Effector memory CD8-positive, alpha-beta T cell (primary cell): ENCODE data around the gene GARNL3.

Source experiments
- ATAC-seq: fragments of 150-1000 bp; cut with Tn5 transposase; replicated peaks from 2 replicates; pipeline ENCODE4 v1.10.0; 2021; ENCODE audit warnings: mild to moderate bottlenecking, moderate library complexity
- DNase-seq, 3 experiments: peaks; one replicate each; pipeline ENCODE4 v3.0.0; 2021
- H3K27ac Mint-ChIP-seq, 2 donors: one replicate each; pipeline ENCODE4 v1.8.0; 2022; ENCODE audit warnings: mild to moderate bottlenecking in 2 of 2, mixed read lengths in 2 of 2, moderate library complexity in 2 of 2
- H3K27me3 Mint-ChIP-seq, 2 donors: one replicate each; pipeline ENCODE4 v1.8.0; 2022; ENCODE audit warnings: mixed read lengths in 2 of 2
- H3K36me3 Mint-ChIP-seq: one replicate; pipeline ENCODE4 v1.8.0; 2022; ENCODE audit warnings: mild to moderate bottlenecking, moderate library complexity, mixed read lengths; ENCODE audit not compliant: insufficient read depth
- H3K4me1 Mint-ChIP-seq, 2 donors: one replicate each; pipeline ENCODE4 v1.8.0; 2022; ENCODE audit warnings: low read depth in 2 of 2, mixed read lengths in 2 of 2
- H3K4me3 Mint-ChIP-seq, 2 donors: one replicate each; pipeline ENCODE4 v1.8.0; 2022; ENCODE audit warnings: mild to moderate bottlenecking in 2 of 2, mixed read lengths in 2 of 2, moderate library complexity in 2 of 2
- H3K9me3 Mint-ChIP-seq, 2 donors: one replicate each; pipeline ENCODE4 v1.8.0; 2022; ENCODE audit warnings: mixed read lengths in 2 of 2

The GARNL3 gene

DNA sequence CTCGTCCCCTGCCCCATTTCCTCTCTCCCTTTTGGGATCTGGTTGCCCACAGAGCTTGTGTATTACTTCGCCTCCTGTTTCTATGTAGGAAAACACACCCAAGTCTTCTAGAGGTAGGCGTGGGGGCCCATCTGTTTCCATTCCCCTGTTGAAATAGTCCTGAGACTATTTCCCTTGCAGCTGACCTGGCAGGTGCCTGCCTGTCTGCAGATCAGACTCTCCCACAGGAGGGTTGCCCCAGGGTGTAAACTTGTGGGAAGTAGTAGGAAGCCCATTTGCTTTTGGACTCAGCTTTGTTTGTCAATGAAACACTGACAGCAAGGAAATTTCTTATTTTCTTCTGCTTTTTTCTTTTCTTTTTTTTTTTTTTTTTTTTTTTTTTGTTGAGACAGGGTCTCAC, 16.3 kb upstream of the GARNL3 start:
- Mint-ChIP-seq H3K27me3 (peaks cover 0 to 2% of the 10 kb centered on the region in 2 donors), H3K36me3 (no peaks in the 10 kb centered on the region), H3K9me3 (no peaks in the 10 kb centered on the region), H3K4me3 (no peak overlapping the region), H3K27ac (no peak overlapping the region), H3K4me1 (peaks cover 6 to 8% of the 10 kb centered on the region in 2 donors)
- DNase-seq (no peak), ATAC-seq (no peak)

DNA sequence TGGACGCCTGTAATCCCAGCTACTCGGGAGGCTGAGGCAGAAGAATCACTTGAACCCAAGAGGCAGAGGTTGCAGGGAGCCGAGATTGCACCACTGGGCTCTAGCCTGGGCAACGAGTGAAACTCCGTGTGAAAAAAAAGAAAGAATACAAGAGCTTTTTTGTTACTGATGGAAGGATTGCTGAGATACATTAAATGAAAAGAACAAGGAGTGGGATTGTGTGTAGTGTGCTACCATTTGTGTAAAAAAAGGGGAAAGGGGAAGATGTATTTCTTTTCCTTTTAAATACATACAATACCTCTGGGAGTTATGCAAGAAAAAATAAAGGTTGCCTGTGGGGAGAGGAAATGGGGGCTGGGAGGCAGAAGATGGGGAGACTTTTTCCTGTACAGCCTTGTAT, 14.7 kb upstream of the GARNL3 start:
- no peaks in the 10 kb centered on the region for H3K36me3 Mint-ChIP-seq
- H3K27ac Mint-ChIP-seq: no peak overlapping the region
- ATAC-seq (no peak), DNase-seq (no peak)
- H3K4me3 Mint-ChIP-seq: no peak overlapping the region
- no peaks in the 10 kb centered on the region for H3K9me3 Mint-ChIP-seq
- H3K4me1 Mint-ChIP-seq: peaks cover 4 to 5% of the 10 kb centered on the region in 2 donors
- peaks cover 0 to 14% of the 10 kb centered on the region in 2 donors for H3K27me3 Mint-ChIP-seq

DNA sequence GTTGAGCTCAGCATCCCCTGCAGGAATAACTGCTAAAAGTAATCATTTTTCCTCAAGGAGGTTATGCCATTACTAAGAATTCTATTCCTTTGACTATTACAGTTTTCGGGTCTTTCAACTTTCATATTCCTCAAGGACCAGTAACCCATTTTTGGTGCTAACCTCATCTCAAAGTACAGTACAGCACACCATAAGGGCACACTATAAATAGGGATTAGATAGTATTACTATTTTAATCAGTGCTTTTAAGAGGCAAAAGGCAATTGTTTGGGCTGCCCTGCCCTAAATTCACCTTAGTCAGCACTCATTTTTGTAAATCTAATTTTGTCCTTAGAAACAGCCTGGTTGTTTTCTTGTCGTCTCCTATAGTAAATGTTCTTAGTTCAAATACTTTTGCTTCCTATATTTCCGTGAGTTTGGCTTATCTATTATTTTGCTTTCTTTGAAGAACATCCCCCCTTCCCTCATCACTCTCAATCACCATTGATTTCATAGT, 13.6 kb upstream of the GARNL3 start:
- H3K4me1 Mint-ChIP-seq: no peaks in the 10 kb centered on the region
- peaks cover 0 to 16% of the 10 kb centered on the region in 2 donors for H3K27me3 Mint-ChIP-seq
- DNase-seq: no peak
- H3K27ac Mint-ChIP-seq: no peak overlapping the region
- no peaks in the 10 kb centered on the region for H3K36me3 Mint-ChIP-seq
- no peak overlapping the region for H3K4me3 Mint-ChIP-seq
- no peak for ATAC-seq
- no peaks in the 10 kb centered on the region for H3K9me3 Mint-ChIP-seq

DNA sequence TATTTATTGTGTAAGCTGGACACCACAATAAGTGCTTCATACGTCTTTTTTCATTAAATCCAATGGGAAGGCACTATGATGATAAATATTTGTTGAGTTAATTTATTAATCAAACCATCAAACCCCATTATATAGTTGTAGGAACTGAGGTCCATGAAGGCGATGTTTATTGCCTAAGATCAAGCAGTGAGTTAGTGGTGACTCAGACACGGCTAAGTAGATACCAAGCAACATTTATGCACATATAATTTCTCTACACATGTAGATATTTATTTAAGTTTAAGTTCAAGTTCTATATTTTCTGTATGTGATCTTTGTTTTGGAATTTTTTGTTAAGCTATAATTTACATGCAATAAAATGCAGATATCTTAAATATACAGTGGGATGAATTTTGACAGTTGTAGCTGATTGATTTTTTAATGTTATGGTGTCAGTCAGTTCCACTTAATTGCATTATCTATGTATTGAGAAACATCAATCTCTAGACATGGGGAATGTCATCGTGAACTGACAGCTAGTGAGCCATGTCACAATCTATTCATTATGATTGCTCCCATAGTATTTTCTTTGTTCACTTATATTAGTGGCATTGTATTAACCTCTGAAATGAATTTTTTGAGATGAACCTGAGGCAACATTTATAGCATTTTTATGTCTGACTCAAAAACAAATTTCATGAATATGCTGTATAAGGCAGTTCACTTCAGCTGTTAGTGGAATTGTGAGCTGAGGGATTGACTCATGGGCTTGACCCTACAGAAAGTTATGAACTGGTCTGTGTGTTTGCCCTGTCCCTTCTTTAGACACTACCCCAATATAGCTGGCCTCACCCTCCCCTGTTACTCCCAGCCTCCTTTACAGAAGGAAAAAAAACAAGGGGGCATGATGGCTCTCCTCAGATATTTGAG, 11.9 kb upstream of the GARNL3 start:
- Mint-ChIP-seq H3K27me3 (peaks cover 0 to 16% of the 10 kb centered on the region in 2 donors), H3K4me3 (no peak overlapping the region), H3K4me1 (no peaks in the 10 kb centered on the region), H3K36me3 (no peaks in the 10 kb centered on the region), H3K9me3 (no peaks in the 10 kb centered on the region), H3K27ac (no peak overlapping the region)
- no peak for ATAC-seq
- no peak for DNase-seq

DNA sequence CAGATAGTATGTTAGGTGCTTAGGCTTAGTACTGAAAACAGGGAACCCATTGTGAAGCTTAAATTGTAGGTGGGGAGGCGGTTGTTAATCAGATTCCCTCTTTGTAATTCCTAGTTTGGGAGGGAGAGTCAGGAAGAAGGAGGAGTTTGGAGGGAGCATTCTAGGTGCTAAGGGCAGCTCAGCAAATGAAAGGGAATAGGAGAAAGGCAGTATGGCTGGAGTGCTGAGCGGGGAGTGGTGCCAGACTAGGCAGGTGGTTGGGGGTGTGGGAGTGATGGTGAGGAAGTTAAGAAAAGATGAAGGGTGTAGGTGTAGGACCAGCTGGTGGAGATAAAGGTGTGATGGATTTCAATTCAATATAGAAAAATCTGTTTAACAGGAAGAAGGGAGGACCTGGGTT, 11.1 kb upstream of the GARNL3 start:
- Mint-ChIP-seq H3K4me1 (no peaks in the 10 kb centered on the region), H3K9me3 (no peaks in the 10 kb centered on the region), H3K27ac (no peak overlapping the region), H3K27me3 (peaks cover 0 to 16% of the 10 kb centered on the region in 2 donors), H3K4me3 (no peak overlapping the region), H3K36me3 (no peaks in the 10 kb centered on the region)
- ATAC-seq: no peak
- no peak for DNase-seq

DNA sequence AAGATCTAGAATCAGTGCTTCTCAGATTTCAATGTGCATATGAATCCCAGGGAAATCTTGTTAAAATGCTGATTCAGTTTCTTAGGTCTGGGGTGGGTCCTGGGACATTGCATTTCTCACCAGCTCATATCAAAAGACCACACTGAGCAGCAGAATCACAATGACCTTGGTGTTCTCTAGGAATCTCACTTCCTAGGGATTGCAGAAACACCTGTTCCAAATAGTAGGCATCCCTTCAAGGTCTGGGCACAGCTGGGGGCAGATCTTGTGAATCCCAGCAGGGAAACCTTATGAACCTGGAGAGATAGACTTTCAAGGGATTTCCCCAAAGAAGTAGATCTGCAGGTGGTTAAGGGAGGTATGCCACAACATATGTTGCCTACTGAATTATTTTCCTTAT, 8.9 kb upstream of the GARNL3 start:
- Mint-ChIP-seq H3K36me3 (no peaks in the 10 kb centered on the region), H3K9me3 (no peaks in the 10 kb centered on the region), H3K27ac (no peak overlapping the region), H3K27me3 (peaks cover 0 to 16% of the 10 kb centered on the region in 2 donors), H3K4me1 (no peaks in the 10 kb centered on the region), H3K4me3 (no peak overlapping the region)
- DNase-seq (no peak), ATAC-seq (no peak)

DNA sequence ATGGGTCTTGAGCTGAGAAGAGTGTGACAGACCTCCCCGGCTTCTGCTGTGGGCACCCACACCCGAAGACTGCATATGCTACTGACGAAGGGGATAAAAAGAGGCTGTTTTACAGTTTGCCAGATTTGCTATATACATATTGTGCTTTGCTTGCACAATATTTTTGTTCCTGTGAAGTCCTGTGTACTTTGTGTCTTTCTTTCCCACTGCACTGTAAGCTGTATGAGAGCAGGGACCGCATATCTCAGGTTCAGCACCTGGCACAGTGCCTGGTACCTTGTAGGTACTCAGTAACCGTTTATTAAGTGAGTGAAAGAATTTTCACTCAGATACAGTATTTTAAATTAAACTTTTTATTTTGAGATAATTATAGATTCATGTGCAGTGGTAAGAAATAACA, 8.2 kb upstream of the GARNL3 start:
- Mint-ChIP-seq H3K4me3 (no peak overlapping the region), H3K9me3 (no peaks in the 10 kb centered on the region), H3K27ac (no peak overlapping the region), H3K4me1 (no peaks in the 10 kb centered on the region), H3K36me3 (no peaks in the 10 kb centered on the region), H3K27me3 (peaks cover 0 to 16% of the 10 kb centered on the region in 2 donors)
- no peak for DNase-seq
- no peak for ATAC-seq

DNA sequence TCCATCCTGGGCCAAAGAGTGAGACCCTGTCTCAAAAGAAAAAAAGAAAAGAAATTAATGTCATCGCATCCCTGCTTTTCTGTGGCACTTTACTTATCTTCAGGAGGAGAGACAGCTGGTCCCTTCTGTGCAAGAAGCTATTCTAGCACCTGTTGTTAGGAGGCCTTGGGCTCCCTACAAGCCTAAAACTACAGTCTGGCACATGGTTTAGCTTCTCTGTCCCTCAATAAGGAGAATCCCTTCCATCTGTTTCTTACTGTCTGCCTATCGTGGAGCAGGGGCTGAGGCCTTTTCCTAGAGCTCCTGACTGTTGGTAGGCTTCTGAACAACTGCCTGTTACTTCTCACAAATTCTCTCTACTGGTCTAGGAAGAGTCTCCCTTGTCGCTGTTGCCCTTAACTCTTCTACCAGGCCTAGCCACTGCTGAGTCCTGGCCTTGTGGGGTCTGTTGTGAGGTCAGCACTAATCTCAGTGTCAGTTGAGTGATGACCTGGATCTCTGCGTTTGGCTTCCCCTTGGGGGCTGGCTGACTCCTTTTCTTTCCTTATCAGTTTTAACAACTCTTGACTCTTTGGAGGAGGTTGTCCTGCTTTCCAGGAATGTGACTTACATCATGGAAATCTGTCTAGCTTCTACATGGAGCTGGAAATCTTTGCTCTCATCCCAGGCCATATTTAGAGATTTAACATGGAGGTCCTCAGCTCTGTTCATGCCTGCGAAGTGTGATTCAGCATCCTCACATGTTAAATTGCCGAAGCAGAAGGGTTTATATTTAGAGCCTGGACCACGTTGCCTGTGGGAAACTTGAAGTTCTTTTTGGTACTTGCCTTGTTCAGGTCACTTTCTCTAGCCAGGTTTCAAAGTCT, 5.7 kb upstream of the GARNL3 start:
- DNase-seq: no peak
- Mint-ChIP-seq H3K27ac (no peak overlapping the region), H3K4me1 (no peaks in the 10 kb centered on the region), H3K9me3 (no peaks in the 10 kb centered on the region), H3K4me3 (no peak overlapping the region), H3K27me3 (peaks cover 0 to 8% of the 10 kb centered on the region in 2 donors), H3K36me3 (no peaks in the 10 kb centered on the region)
- no peak for ATAC-seq

DNA sequence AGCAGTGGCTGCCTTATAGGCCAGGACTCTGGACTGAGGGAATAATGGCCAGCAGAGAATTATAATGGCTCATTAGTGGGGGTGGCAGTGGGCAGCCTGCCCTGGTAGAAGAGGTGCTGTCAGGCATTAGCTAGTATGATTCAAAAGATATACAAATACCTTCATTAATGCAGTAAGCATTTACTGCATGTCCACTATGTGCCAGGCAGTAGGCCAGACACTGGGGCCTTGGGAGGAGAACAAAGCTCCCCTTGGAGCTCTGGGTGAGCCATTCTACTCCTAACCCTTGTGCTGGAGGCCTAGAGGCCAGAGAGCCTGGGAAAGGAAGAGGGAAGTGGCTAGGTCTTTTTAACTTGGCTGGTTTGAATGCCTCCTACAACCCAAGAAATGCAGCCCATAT, 2.0 kb upstream of the GARNL3 start:
- H3K27me3 Mint-ChIP-seq: no peaks in the 10 kb centered on the region
- H3K4me3 Mint-ChIP-seq: no peak overlapping the region
- no peak for ATAC-seq
- H3K4me1 Mint-ChIP-seq: no peaks in the 10 kb centered on the region
- no peaks in the 10 kb centered on the region for H3K9me3 Mint-ChIP-seq
- no peak overlapping the region for H3K27ac Mint-ChIP-seq
- no peaks in the 10 kb centered on the region for H3K36me3 Mint-ChIP-seq
- no peak for DNase-seq

DNA sequence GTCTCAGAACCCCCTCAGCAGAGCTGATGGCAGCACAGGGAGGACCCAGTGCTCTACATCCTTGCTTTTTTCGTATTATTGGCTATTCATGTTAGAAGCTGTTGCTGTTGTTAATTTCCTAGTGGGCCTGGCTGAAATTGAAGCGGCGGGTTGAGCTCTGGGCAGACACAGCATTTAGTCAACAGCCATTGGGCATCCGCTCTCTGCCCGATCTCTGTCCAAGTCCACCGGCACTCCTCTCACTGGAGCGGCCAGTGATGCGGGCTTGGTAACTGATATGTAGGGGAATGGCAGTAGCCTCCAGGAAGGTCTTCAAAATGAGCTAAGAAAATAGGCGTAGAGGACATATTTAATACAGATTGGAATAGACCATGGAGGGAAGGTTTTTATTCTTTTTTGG, 1.3 kb upstream of the GARNL3 start:
- Mint-ChIP-seq H3K27me3 (no peaks in the 10 kb centered on the region), H3K4me3 (no peak overlapping the region), H3K4me1 (no peaks in the 10 kb centered on the region), H3K36me3 (no peaks in the 10 kb centered on the region), H3K27ac (no peak overlapping the region), H3K9me3 (no peaks in the 10 kb centered on the region)
- ATAC-seq (no peak), DNase-seq (no peak)

DNA sequence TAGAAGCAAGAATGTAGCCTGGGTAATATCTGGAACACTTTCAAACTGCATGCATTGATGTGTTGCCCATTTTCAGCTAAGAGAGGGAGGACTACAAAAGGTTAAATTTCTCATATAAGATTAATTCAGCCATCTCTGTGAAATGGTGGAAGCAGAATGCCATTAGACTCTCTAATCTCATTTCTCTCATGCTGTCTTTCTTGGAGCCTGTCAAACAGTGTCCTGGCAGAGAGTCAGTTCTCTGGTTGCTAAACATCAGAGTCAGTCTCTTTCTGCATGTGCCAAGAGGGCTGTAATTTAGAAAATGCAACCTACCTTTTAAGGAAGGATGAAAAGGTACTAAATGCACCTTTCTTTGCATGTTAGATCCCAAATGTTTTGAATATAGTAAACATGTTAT, 910 bp upstream of the GARNL3 start:
- no peaks in the 10 kb centered on the region for H3K27me3 Mint-ChIP-seq
- no peak for DNase-seq
- no peak overlapping the region for H3K27ac Mint-ChIP-seq
- H3K4me1 Mint-ChIP-seq: no peaks in the 10 kb centered on the region
- no peak for ATAC-seq
- no peaks in the 10 kb centered on the region for H3K9me3 Mint-ChIP-seq
- H3K4me3 Mint-ChIP-seq: no peak overlapping the region
- no peaks in the 10 kb centered on the region for H3K36me3 Mint-ChIP-seq

DNA sequence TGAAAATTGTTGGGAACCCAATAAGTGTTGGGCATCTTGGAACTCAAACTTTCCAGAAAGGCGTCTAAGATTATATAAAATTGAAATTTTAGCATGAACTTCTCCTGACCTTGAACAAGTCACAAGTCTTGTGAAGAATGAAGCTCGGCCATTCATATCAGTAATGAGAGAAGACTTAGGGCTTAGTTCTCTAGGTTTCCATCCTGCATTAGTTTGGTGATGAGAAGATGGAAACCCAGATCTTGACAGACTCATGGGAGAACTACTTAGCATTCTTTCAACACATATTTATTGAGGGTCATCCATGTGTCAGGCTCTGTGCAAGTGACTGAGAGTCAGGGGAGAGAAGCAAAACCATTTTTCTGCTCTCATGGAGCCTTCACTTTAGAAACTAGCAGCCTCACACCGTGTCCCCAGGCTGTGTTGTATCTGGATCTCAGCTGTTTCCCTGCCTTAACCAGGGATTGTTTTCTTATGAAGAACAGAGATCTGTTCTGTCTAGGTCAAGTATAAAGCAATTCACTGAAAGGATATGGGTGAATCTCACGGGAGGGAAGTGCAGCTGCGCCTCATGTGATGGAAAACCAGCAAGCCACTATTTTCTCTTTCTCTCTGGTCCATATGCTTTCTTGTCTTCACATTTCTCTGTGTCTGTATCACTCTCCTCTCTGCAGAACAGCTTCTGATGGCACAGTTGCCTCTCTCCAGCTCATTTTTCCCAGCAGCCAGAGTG, 3.4 kb downstream of the GARNL3 start:
- no peaks in the 10 kb centered on the region for H3K4me1 Mint-ChIP-seq
- no peaks in the 10 kb centered on the region for H3K9me3 Mint-ChIP-seq
- H3K4me3 Mint-ChIP-seq: no peak overlapping the region
- no peak for ATAC-seq
- no peaks in the 10 kb centered on the region for H3K36me3 Mint-ChIP-seq
- H3K27me3 Mint-ChIP-seq: no peaks in the 10 kb centered on the region
- no peak for DNase-seq
- peak overlapping the region in 1 of 2 donors; percentile 74 for H3K27ac Mint-ChIP-seq

DNA sequence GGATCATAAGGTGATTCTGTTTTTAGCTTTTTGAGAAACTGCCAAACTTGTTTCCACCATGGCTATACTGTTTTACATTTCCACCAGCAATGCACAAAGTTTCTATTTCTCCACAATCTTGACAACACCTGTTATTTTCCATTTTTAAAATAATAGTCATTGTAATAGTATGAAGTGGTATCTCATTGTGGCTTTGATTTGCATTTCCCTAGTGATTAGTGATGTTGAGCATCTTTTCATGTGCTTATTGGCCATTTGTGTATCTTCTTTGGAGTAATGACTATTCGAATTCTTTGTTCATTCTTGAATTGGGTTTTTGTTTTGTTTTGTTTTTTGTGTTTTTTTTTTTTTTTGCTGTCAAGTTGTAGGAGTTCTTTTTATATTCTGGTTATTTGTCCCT, 4.9 kb downstream of the GARNL3 start:
- DNase-seq (no peak), ATAC-seq (no peak)
- Mint-ChIP-seq H3K36me3 (no peaks in the 10 kb centered on the region), H3K27me3 (no peaks in the 10 kb centered on the region), H3K4me1 (no peaks in the 10 kb centered on the region), H3K4me3 (no peak overlapping the region), H3K9me3 (no peaks in the 10 kb centered on the region), H3K27ac (no peak overlapping the region)
